IPS-18c (cell line): ENCODE measurements around the gene THOP1.
"Not testable (repeated sequence)": the region's sequence is repeated elsewhere in the genome, so short reads cannot be mapped to it uniquely, and the experiment has no call there.

Experiments
- H3K4me3 ChIP-seq: 2 replicates; pipeline ENCODE4 v1.7.0; 2013; ENCODE audit warnings: low read depth, mild to moderate bottlenecking, low read length, moderate library complexity; ENCODE audit not compliant: insufficient read depth
- H3K9me3 ChIP-seq: one replicate; pipeline ENCODE4 v1.6.1; 2013; ENCODE audit warnings: mild to moderate bottlenecking, low read length, moderate library complexity; ENCODE audit not compliant: control insufficient read depth, insufficient read depth

Gene THOP1

GRCh38 chr19:2808129-2808941, 23.0 kb downstream of the THOP1 start:
- Histone ChIP-seq H3K4me3 (no peak overlapping the region), H3K9me3 (no peaks in the 10 kb centered on the region)

GRCh38 chr19:2809387-2810140, 24.3 kb downstream of the THOP1 start:
- Histone ChIP-seq H3K4me3 (no peak overlapping the region), H3K9me3 (no peaks in the 10 kb centered on the region)

GRCh38 chr19:2810141-2811091, 25.1 kb downstream of the THOP1 start:
- Histone ChIP-seq H3K9me3 (no peaks in the 10 kb centered on the region), H3K4me3 (no peak overlapping the region)

DNA sequence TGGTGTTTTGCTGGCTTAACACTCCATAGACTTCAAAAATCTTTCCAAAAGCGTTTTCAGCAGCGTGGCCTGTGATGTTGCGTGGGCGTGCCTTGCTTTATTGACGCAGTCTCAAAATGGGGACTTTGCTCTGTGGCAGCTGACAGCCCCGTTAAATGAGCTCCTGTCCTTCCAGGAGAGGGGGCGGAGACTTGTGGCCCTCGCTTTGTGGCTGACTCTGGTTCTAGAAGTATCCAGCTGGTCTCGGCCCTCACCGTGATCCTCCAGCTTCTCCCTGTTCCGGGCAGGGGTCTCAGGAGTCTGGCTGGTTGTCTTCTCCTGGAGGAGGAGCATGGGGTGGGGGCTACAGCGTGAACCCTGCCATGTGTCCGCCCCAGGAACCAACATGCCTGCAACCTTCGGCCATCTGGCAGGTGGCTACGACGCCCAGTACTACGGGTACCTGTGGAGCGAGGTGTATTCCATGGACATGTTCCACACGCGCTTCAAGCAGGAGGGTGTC, 26.0 kb downstream of the THOP1 start:
- Histone ChIP-seq H3K9me3 (no peaks in the 10 kb centered on the region), H3K4me3 (no peak overlapping the region)

- Histone ChIP-seq H3K9me3 (no peaks in the 10 kb centered on the region), H3K4me3 (no peak overlapping the region)
These were observed 26.6 kb downstream of the THOP1 start for GRCh38 chr19:2811735-2812413.

GRCh38 chr19:2812414-2813234, 27.3 kb downstream of the THOP1 start:
- Histone ChIP-seq H3K4me3 (no peak overlapping the region), H3K9me3 (no peaks in the 10 kb centered on the region)

GRCh38 chr19:2813235-2814160, 28.2 kb downstream of the THOP1 start:
- Histone ChIP-seq H3K4me3 (no peak overlapping the region), H3K9me3 (no peaks in the 10 kb centered on the region)

DNA sequence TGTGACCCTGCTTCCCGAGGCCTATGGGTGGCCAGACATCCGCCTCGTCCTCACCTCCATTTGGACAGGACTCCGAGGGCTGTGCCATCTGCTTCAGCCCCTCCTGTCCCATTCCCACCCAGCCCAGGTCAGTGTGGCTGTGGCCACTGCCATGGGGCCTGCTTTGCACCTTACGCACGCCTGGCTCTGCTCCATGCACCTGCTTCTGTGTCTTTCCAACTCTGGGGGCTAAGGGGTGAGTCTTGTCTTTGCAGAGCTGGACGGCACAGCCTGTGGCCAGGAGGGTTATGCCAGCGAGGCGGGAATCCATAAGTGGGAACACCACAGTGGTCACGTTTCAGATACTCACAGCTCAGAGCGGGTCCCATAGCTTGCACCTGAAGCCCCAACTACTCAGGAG, 29.1 kb downstream of the THOP1 start:
- Histone ChIP-seq H3K9me3 (no peaks in the 10 kb centered on the region), H3K4me3 (no peak overlapping the region)

DNA sequence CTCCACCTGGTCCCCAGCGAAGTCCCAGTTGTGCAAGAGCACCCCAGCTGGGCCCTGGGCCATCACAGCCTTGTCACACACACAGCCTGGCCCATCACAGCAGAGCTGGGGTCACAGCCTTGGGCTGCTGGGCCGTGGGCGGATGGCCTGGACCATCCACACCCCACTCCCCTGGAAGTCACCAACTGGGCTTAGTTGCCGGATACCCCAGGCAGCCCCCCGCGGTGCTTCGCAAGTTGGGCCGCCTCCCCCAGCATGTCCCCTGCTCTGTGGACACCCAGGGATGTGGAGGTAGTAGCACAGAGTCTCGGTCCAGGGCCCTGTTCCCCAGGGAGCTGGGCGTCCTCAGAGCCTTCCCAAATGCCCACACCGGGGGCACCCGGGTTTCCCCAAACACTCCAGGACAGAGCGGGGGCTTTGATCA, 29.9 kb downstream of the THOP1 start:
- no peaks in the 10 kb centered on the region for H3K9me3 ChIP-seq
- H3K4me3 ChIP-seq, result no peak overlapping the region

- Histone ChIP-seq H3K4me3 (no peak overlapping the region), H3K9me3 (no peaks in the 10 kb centered on the region)
These were observed 30.6 kb downstream of the THOP1 start for GRCh38 chr19:2815923-2816322.

- no peak overlapping the region for H3K4me3 ChIP-seq
- H3K9me3 ChIP-seq, result peaks cover 2% of the 10 kb centered on the region
These were observed 31.3 kb downstream of the THOP1 start for GRCh38 chr19:2816641-2817040.

DNA sequence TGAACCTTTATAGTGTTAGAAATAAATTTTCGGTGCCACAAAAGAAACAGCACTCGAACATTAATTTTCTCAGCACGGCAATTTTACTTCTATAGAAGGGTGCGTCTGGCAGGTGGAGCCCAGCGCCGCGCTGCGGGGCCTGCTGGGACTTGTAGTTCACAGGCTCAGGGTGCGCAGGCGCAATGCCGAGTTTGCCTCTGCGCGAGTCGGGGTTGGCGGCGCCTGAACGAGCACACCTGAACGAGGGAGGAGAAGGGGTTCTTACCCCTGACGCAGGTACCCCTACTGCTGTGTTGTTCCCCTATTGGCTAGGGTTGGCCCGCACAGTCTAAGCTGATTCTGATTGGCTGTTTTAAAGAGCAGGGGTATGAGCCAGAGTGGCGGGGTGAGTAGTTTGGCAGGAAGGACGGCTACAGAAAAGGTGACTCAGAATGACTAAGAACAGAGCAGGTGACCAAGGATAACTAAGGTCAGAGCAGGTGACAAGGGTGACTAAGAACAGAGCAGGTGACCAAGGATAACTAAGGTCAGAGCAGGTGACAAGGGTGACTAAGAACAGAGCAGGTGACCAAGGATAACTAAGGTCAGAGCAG, 32.0 kb downstream of the THOP1 start:
- H3K9me3 ChIP-seq, H3K4me3 ChIP-seq: not testable (repeated sequence)

GRCh38 chr19:2819540-2820111, 34.3 kb downstream of the THOP1 start, which contains the start of gene ZNF554:
ZNF554 (plus strand) TSS chr19:2819868; CDS start chr19:2820072, 204 bp downstream.
- peak within 1 kb of the TSS; percentile 55 for H3K4me3 ChIP-seq
- H3K9me3 ChIP-seq, result peaks cover 2% of the 10 kb centered on the region

DNA sequence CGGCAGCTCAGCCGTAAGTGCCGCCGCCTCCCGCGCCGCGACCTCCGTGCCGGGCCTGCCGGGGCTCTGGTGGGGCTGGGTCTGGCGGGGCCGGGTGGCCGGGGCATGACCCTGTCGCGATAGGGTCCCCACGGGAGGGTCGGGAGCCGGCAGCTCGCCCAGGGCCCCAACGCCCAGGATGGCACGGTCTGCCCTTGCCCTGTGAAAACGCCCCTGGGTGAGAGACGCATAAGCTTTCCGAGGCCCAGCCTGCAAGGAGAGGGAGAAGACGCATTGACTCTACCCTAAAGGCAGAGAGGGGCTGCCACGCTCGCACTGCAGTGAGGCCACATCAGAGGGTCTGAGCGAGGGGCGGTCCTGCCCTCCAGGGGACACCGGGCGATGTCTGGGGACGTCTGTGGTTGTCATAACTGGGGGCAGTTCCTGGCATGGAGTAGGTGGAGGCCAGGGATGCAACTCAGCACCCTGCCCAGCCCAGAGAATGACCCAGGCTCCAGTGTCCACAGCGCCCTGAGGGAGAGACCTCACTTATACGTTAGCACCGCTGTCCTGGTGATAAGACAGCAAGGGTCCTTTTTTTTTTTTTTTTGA, 34.9 kb downstream of the THOP1 start:
- H3K4me3 ChIP-seq, result peak overlapping the region; percentile 55
- peaks cover 2% of the 10 kb centered on the region for H3K9me3 ChIP-seq
